ENCODE results near the gene SLC22A12. TPM values are rescaled to one million over a fixed set of nuclear protein-coding genes. Genes with fewer than 3 reads are reported as not detected.

The SLC22A12 gene
- total and polyA plus RNA-seq, 2 donors (not counting 3 experiments of a cell fraction or from before 2014, with no cell fraction given), result not detected

GRCh38 chr11:64556721-64557250 is 34.2 kb upstream of the SLC22A12 start:
- H3K27ac ChIP-seq (ENCODE audit: insufficient read depth, low read depth, low read length), result no peak overlapping the region
- no peaks in the 10 kb centered on the region for H4K20me1 ChIP-seq (replicated peaks; ENCODE audit: control insufficient read depth, extremely low read depth, insufficient read depth, low read length)
- no TSS peak for BruUV-seq (replicated peaks)
- H3K4me1 ChIP-seq (ENCODE audit: control insufficient read depth, extremely low read depth, insufficient read depth, low read length), result peaks cover 10% of the 10 kb centered on the region
- no peaks in the 10 kb centered on the region for H3K79me2 ChIP-seq (ENCODE audit: control insufficient read depth, insufficient read depth, low read length)
- H3K36me3 ChIP-seq (ENCODE audit: control insufficient read depth in 2 of 2, extremely low read depth in 1 of 2, insufficient read depth in 2 of 2, low read length in 2 of 2), result no peaks in the 10 kb centered on the region
- DNase-seq (ENCODE audit: low read depth, low spot score) (no peak), FAIRE-seq (no peak)
- no peak overlapping the region for H3K9ac ChIP-seq (replicated peaks; ENCODE audit: extremely low read depth, insufficient read depth, low read length)
- no peak overlapping the region for H3K4me3 ChIP-seq (replicated peaks in 1 of 3; ENCODE audit: insufficient read depth in 1 of 3, low read depth in 1 of 3, low read length in 3 of 3)
- H3K9me1 ChIP-seq (replicated peaks; ENCODE audit: control insufficient read depth, extremely low read depth, insufficient read depth, low read length), result no peaks in the 10 kb centered on the region
- no peaks in the 10 kb centered on the region for H3K27me3 ChIP-seq (ENCODE audit: control insufficient read depth in 2 of 2, insufficient read depth in 2 of 2, low read length in 2 of 2)
- no peak overlapping the region for H2AFZ ChIP-seq (ENCODE audit: low read depth, low read length)
- dilution Hi-C loops (cut with MboI; ENCODE audit: extremely low pct_ligation_motif_present, low sequenced_read_pairs) (no loop called here), intact Hi-C loops (cut with micrococcal nuclease) (no loop called here)
- TF ChIP-seq GATA2 (IDR thresholded peaks at IDR 0.05; ENCODE audit: insufficient read depth, insufficient read length, low read depth, low read length) (no peak), POLR2AphosphoS5 (IDR thresholded peaks at IDR 0.05; ENCODE audit: insufficient read depth, low read depth, low read length) (no peak), JUN (IDR thresholded peaks at IDR 0.05; ENCODE audit: borderline replicate concordance, insufficient read depth, insufficient read length, low read depth) (no peak), EZH2 (IDR thresholded peaks at IDR 0.05; ENCODE audit: borderline replicate concordance, low read depth, low read length, severe bottlenecking) (no peak), POLR2A (IDR thresholded peaks at IDR 0.05; ENCODE audit: low read depth, low read length) (no peak), FOS (IDR thresholded peaks at IDR 0.05; ENCODE audit: borderline replicate concordance, insufficient read depth, low read length) (no peak), CTCF (IDR thresholded peaks at IDR 0.05; ENCODE audit: extremely low read depth in 1 of 2, insufficient read depth in 1 of 2, low read depth in 1 of 2, low read length in 2 of 2) (no peak), MAX (IDR thresholded peaks at IDR 0.05; ENCODE audit: insufficient read depth, insufficient read length) (no peak), MYC (IDR thresholded peaks at IDR 0.05; ENCODE audit: low read depth, low read length) (no peak)
- no peaks in the 10 kb centered on the region for H3K9me3 ChIP-seq (replicated peaks; ENCODE audit: control insufficient read depth, insufficient read depth, low read length)
- ChIA-PET POLR2A (no interaction called here), CTCF (interaction anchor here (1.0 to 2.1 kb wide), 3 partner anchors 92 to 108 kb away, joined by 6 to 8 read pairs (median 8); no protein-coding TSS in a partner anchor)
- no peak overlapping the region for H3K4me2 ChIP-seq (ENCODE audit: insufficient read depth, low read length)
